Measurements from ENCODE around the gene SMIM41. TPM values are rescaled to one million over a fixed set of nuclear protein-coding genes. Genes with fewer than 3 reads are reported as not detected.

SMIM41 gene
- total RNA-seq, 1 experiment from 2014 or later: not detected

DNA sequence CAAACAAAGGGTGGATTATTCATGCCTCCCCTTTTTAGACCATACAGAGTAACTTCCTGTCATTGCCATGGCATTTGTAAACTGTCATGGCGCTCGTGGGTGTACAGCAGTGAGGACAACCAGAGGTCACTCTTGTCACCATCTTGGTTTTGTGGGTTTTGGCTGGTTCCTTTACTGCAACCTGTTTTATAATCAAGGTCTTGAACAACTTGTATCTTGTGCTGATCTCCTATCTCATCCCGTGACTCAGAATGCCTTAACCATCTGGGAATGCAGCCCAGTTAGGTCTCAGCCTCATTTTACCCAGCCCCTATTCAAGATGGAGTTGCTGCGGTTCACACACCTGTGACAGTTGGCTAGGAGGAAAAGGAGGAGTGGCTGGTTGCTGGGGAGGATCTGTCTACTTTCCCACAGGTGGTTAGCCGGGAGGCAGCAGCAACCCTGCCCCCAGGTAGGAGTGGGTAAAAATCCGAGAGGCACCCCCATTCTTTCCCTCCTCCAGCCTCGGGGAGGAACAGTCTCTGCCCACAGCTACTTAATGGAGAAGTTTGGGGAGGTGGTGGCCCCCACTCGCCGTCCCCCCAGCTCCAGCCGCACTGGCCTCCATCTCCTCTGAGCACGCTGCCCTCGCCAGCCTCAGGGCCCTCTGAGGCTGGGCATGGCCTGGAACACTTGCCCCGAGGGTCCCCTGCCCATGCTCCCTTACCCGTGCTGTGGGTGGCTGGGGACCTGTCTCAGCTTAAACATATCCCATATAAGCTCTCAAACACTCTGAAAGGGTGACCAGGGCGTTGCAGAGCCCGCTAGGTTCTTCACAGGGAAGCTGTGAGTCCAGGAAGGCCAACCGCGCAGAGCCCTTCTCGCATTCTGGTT is 41.7 kb downstream of the SMIM41 start:
- CTCF ChIA-PET: interaction anchor here (0.6 to 5.8 kb wide), 8 partner anchors 51 to 252 kb away, joined by 3 to 63 read pairs (median 5); partner anchors contain the start of gene ATG101
- no peaks in the 10 kb centered on the region for H3K36me3 Mint-ChIP-seq (ENCODE audit: insufficient read depth, unreplicated experiment)
- H3K4me1 ChIP-seq: peaks cover 29% of the 10 kb centered on the region

DNA sequence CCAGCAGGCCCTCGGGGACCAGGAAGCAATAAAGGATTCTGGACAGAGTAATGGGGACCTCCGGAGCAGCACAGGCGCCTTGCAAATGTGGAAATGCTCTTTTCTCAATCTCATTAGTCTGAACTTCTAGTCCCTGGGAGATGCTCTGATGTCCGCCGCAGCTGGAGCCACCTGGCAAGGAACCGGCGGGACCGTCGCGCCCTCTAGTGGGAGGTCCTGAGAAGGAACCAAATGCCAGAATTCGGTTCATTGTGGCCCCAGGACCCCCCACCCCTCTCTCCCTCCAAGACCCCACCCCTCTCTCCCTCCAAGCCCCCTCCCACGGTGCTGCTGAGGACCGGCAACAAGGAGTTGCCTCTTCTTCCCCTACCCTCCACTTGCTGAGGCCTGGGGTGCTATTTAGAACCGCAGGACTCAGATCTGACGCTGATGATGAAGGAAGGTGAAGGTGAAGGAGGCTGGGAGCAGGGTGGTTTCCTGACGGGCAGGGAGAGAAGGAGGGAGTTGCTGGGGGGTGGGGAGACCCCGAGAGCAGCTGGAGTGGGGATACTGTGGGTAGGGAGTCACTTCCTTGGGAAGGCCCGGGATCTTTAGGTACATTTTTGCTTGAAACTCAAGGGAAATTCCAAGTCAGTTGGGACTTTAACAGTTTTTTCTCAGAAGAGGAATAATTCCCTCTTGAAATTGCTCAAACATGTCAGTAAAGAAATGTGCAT is 42.5 kb downstream of the SMIM41 start:
- TF ChIP-seq, protein P1, sequence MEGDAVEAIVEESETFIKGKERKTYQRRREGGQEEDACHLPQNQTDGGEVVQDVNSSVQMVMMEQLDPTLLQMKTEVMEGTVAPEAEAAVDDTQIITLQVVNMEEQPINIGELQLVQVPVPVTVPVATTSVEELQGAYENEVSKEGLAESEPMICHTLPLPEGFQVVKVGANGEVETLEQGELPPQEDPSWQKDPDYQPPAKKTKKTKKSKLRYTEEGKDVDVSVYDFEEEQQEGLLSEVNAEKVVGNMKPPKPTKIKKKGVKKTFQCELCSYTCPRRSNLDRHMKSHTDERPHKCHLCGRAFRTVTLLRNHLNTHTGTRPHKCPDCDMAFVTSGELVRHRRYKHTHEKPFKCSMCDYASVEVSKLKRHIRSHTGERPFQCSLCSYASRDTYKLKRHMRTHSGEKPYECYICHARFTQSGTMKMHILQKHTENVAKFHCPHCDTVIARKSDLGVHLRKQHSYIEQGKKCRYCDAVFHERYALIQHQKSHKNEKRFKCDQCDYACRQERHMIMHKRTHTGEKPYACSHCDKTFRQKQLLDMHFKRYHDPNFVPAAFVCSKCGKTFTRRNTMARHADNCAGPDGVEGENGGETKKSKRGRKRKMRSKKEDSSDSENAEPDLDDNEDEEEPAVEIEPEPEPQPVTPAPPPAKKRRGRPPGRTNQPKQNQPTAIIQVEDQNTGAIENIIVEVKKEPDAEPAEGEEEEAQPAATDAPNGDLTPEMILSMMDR (IDR thresholded peaks at IDR 0.05; ENCODE audit: insufficient read depth in 1 of 2, low read depth in 1 of 2, low read length in 1 of 2, severe bottlenecking in 1 of 2, unreplicated experiment in 1 of 2): peak; percentile 96
- intact Hi-C loops (cut with micrococcal nuclease; ENCODE audit: unreplicated experiment): loop anchor here (1.0 to 2.0 kb wide), 3 partner anchors 29 to 97 kb away; no protein-coding TSS in a partner anchor
- Histone ChIP-seq H3K9me3 (no peaks in the 10 kb centered on the region), H3K27me3 (replicated peaks; ENCODE audit: control insufficient read depth, insufficient read depth, low read length) (no peaks in the 10 kb centered on the region), H3K36me3 (ENCODE audit: control insufficient read depth, insufficient read depth, low read length) (no peaks in the 10 kb centered on the region), H3K4me3 (ENCODE audit: low read depth, low read length) (no peak overlapping the region), H3K4me1 (peaks cover 21% of the 10 kb centered on the region)
- Mint-ChIP-seq H3K9me3 (ENCODE audit: unreplicated experiment) (no peaks in the 10 kb centered on the region), H3K27me3 (ENCODE audit: insufficient read depth, unreplicated experiment) (no peaks in the 10 kb centered on the region), H3K4me3 (ENCODE audit: unreplicated experiment) (no peak overlapping the region), H3K27ac (ENCODE audit: unreplicated experiment) (no peak overlapping the region), H3K4me1 (ENCODE audit: low read depth, unreplicated experiment) (peaks cover 20% of the 10 kb centered on the region), H3K36me3 (ENCODE audit: insufficient read depth, unreplicated experiment) (no peaks in the 10 kb centered on the region)
- POLR2A ChIA-PET: no interaction called here
- peak; percentile 74 to 83 for DNase-seq
- CTCF ChIA-PET: interaction anchor here (0.6 to 5.8 kb wide), 7 partner anchors 52 to 211 kb away, joined by 3 to 63 read pairs (median 5); partner anchors contain the start of gene ATG101
- BruUV-seq (replicated peaks): no TSS peak

More for the DNA sequence above, 41.7 kb downstream of the SMIM41 start:
- Histone ChIP-seq H3K4me3 (ENCODE audit: low read depth, low read length) (no peak overlapping the region), H3K27me3 (replicated peaks; ENCODE audit: control insufficient read depth, insufficient read depth, low read length) (no peaks in the 10 kb centered on the region), H3K9me3 (no peaks in the 10 kb centered on the region), H3K36me3 (ENCODE audit: control insufficient read depth, insufficient read depth, low read length) (no peaks in the 10 kb centered on the region)
- POLR2A ChIA-PET: no interaction called here
- Mint-ChIP-seq H3K9me3 (ENCODE audit: unreplicated experiment) (no peaks in the 10 kb centered on the region), H3K4me3 (ENCODE audit: unreplicated experiment) (no peak overlapping the region), H3K27me3 (ENCODE audit: insufficient read depth, unreplicated experiment) (no peaks in the 10 kb centered on the region), H3K27ac (ENCODE audit: unreplicated experiment) (no peak overlapping the region), H3K4me1 (ENCODE audit: low read depth, unreplicated experiment) (peaks cover 26% of the 10 kb centered on the region)
- TF ChIP-seq, protein P1 (IDR thresholded peaks at IDR 0.05; ENCODE audit: insufficient read depth in 1 of 2, low read depth in 1 of 2, low read length in 1 of 2, severe bottlenecking in 1 of 2, unreplicated experiment in 1 of 2): no peak
- intact Hi-C loops (cut with micrococcal nuclease; ENCODE audit: unreplicated experiment): loop anchor here (2.0 kb wide), 2 partner anchors 28 to 38 kb away; no protein-coding TSS in a partner anchor
- DNase-seq: no peak
- no TSS peak for BruUV-seq (replicated peaks)

DNA sequence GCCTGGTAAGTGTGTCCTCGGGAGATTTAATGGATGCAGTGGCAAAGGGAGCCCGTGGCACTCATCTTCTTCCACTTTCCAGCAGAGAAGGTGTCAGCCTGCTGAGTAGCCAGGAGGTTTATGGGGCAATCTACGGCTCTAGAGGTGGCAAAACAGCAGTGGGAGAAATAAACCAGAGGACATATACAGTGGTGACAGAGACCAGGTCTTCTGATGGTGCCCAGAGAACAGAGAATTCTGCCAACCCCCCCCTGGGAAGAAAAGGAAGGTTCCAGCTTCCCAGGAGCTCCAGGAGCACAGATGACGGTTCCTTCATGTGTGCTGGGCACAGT is 43.0 kb downstream of the SMIM41 start:
- TF ChIP-seq, protein P1 (IDR thresholded peaks at IDR 0.05; ENCODE audit: insufficient read depth in 1 of 2, low read depth in 1 of 2, low read length in 1 of 2, severe bottlenecking in 1 of 2, unreplicated experiment in 1 of 2): no peak
- Histone ChIP-seq H3K4me1 (peaks cover 19% of the 10 kb centered on the region), H3K27me3 (replicated peaks; ENCODE audit: control insufficient read depth, insufficient read depth, low read length) (no peaks in the 10 kb centered on the region), H3K36me3 (ENCODE audit: control insufficient read depth, insufficient read depth, low read length) (no peaks in the 10 kb centered on the region), H3K4me3 (ENCODE audit: low read depth, low read length) (no peak overlapping the region), H3K9me3 (no peaks in the 10 kb centered on the region)
- CTCF ChIA-PET: interaction anchor here (0.7 to 5.8 kb wide), 2 partner anchors 97 to 268 kb away, joined by 5 to 63 read pairs; no protein-coding TSS in a partner anchor
- Mint-ChIP-seq H3K27me3 (ENCODE audit: insufficient read depth, unreplicated experiment) (no peaks in the 10 kb centered on the region), H3K9me3 (ENCODE audit: unreplicated experiment) (no peaks in the 10 kb centered on the region), H3K36me3 (ENCODE audit: insufficient read depth, unreplicated experiment) (no peaks in the 10 kb centered on the region), H3K27ac (ENCODE audit: unreplicated experiment) (no peak overlapping the region), H3K4me1 (ENCODE audit: low read depth, unreplicated experiment) (peaks cover 17% of the 10 kb centered on the region), H3K4me3 (ENCODE audit: unreplicated experiment) (no peak overlapping the region)
- DNase-seq: no peak
- no TSS peak for BruUV-seq (replicated peaks)
- POLR2A ChIA-PET: no interaction called here
- intact Hi-C loops (cut with micrococcal nuclease; ENCODE audit: unreplicated experiment): loop anchor here (1.0 kb wide), 1 partner anchor 97 kb away; no protein-coding TSS in a partner anchor
